SK-N-MC (cell line): ENCODE data around the gene GGNBP2.

Experiments used
- DNase-seq: peaks from one replicate; pipeline ENCODE4 v3.0.0-alpha.2; 2011; ENCODE audit warnings: low read depth, low spot score
- H3K27ac ChIP-seq: fragments of 200-600 bp; sonication (generic); 2 replicates; pipeline ENCODE4 v1.5.1; 2016; ENCODE audit warnings: mixed run types
- H3K36me3 ChIP-seq: fragments of 200-600 bp; sonication (generic); 2 replicates; pipeline ENCODE4 v1.6.1; 2017; ENCODE audit warnings: antibody characterized with exemption, low read length, mixed read lengths; ENCODE audit not compliant: insufficient read depth
- H3K4me3 ChIP-seq: fragments of 200-600 bp; sonication (generic); 2 replicates; pipeline ENCODE4 v1.5.1; 2016
- H3K9ac ChIP-seq: fragments of 200-600 bp; sonication (generic); 2 replicates; pipeline ENCODE4 v1.8.0; 2017; ENCODE audit warnings: mixed run types, mixed read lengths; ENCODE audit not compliant: insufficient read length
- H3K9me3 ChIP-seq: fragments of 200-600 bp; sonication (generic); 2 replicates; pipeline ENCODE4 v1.6.1; 2017; ENCODE audit warnings: low read depth, mild to moderate bottlenecking, antibody characterized with exemption, low read length, moderate library complexity, mixed read lengths
- EZH2 ChIP-seq: fragments of 200-600 bp; sonication (generic); IDR thresholded peaks from one replicate; pipeline ENCODE4 v1.6.1; 2017; ENCODE audit warnings: antibody characterized with exemption
- FOXP2 ChIP-seq: optimal IDR thresholded peaks from 2 replicates; pipeline ENCODE3; 2011; ENCODE audit warnings: mild to moderate bottlenecking, moderate library complexity; ENCODE audit not compliant: insufficient read depth; ENCODE audit errors: extremely low read length, control extremely low read depth
- POLR2AphosphoS5 ChIP-seq: IDR thresholded peaks from 2 replicates; pipeline ENCODE4 v1.6.1; 2012; ENCODE audit warnings: mild to moderate bottlenecking, low read depth, low read length, borderline replicate concordance

Gene GGNBP2

GRCh38 chr17:36527621-36528250 is 17.0 kb upstream of the GGNBP2 start:
- Histone ChIP-seq H3K9ac (no peak overlapping the region), H3K27ac (no peak overlapping the region), H3K36me3 (peaks cover 80% of the 10 kb centered on the region), H3K9me3 (no peaks in the 10 kb centered on the region), H3K4me3 (no peak overlapping the region)
- TF ChIP-seq POLR2AphosphoS5 (no peak), FOXP2 (no peak), EZH2 (no peak)
- no peak for DNase-seq

- Histone ChIP-seq H3K36me3 (peaks cover 84% of the 10 kb centered on the region), H3K9ac (no peak overlapping the region), H3K9me3 (no peaks in the 10 kb centered on the region), H3K27ac (no peak overlapping the region), H3K4me3 (no peak overlapping the region)
- no peak for DNase-seq
- no peak for TF ChIP-seq FOXP2
- TF ChIP-seq EZH2 = no peak
- TF ChIP-seq POLR2AphosphoS5 = no peak
These were observed 15.6 kb upstream of the GGNBP2 start for GRCh38 chr17:36529121-36529520.

- TF ChIP-seq FOXP2 (no peak), EZH2 (no peak), POLR2AphosphoS5 (no peak)
- H3K9ac ChIP-seq = no peak overlapping the region
- no peaks in the 10 kb centered on the region for H3K9me3 ChIP-seq
- peaks cover 61% of the 10 kb centered on the region for H3K36me3 ChIP-seq
- no peak overlapping the region for H3K27ac ChIP-seq
- H3K4me3 ChIP-seq = no peak overlapping the region
- no peak for DNase-seq
These were observed 12.2 kb upstream of the GGNBP2 start for GRCh38 chr17:36532435-36532975.

GRCh38 chr17:36533935-36534839 is 10.5 kb upstream of the GGNBP2 start:
- H3K27ac ChIP-seq = peak overlapping the region; percentile 93
- peak overlapping the region; percentile 97 for H3K9ac ChIP-seq
- no peaks in the 10 kb centered on the region for H3K9me3 ChIP-seq
- DNase-seq = no peak
- peak overlapping the region; percentile 98 for H3K4me3 ChIP-seq
- peaks cover 63% of the 10 kb centered on the region for H3K36me3 ChIP-seq
- TF ChIP-seq EZH2 = no peak
- no peak for TF ChIP-seq FOXP2
- no peak for TF ChIP-seq POLR2AphosphoS5

GRCh38 chr17:36534840-36535668 is 9.7 kb upstream of the GGNBP2 start, which contains the start of the genes MYO19 and PIGW:
Gene MYO19, minus strand, starts transcription at chr17:36534868. Its CDS starts 2,330 bp downstream, at chr17:36532538.
Gene PIGW, plus strand, starts transcription at chr17:36534987. Its CDS starts 2,115 bp downstream, at chr17:36537102.
- H3K36me3 ChIP-seq = peaks cover 54% of the 10 kb centered on the region
- peak within 1 kb of the TSS; percentile 98 for H3K4me3 ChIP-seq
- TF ChIP-seq FOXP2 (no peak), EZH2 (no peak), POLR2AphosphoS5 (peak; percentile 96)
- H3K9ac ChIP-seq = peak within 1 kb of the TSS; percentile 97
- H3K27ac ChIP-seq = peak within 1 kb of the TSS; percentile 93
- DNase-seq = peak; percentile 24
- H3K9me3 ChIP-seq = no peaks in the 10 kb centered on the region

GRCh38 chr17:36535669-36536081 is 9.0 kb upstream of the GGNBP2 start:
- H3K9me3 ChIP-seq = no peaks in the 10 kb centered on the region
- TF ChIP-seq POLR2AphosphoS5 = no peak
- peak overlapping the region; percentile 98 for H3K4me3 ChIP-seq
- peak overlapping the region; percentile 93 for H3K27ac ChIP-seq
- no peak for DNase-seq
- H3K36me3 ChIP-seq = peaks cover 52% of the 10 kb centered on the region
- H3K9ac ChIP-seq = peak overlapping the region; percentile 97

GRCh38 chr17:36540696-36541095 is 4.0 kb upstream of the GGNBP2 start:
- H3K27ac ChIP-seq = no peak overlapping the region
- H3K9me3 ChIP-seq = no peaks in the 10 kb centered on the region
- no peak overlapping the region for H3K4me3 ChIP-seq
- H3K9ac ChIP-seq = no peak overlapping the region
- DNase-seq = no peak
- no peak for TF ChIP-seq FOXP2
- peaks cover 24% of the 10 kb centered on the region for H3K36me3 ChIP-seq

- H3K9me3 ChIP-seq = no peaks in the 10 kb centered on the region
- no peak overlapping the region for H3K4me3 ChIP-seq
- peaks cover 32% of the 10 kb centered on the region for H3K36me3 ChIP-seq
- no peak overlapping the region for H3K27ac ChIP-seq
- H3K9ac ChIP-seq = no peak overlapping the region
- TF ChIP-seq POLR2AphosphoS5 = no peak
- no peak for TF ChIP-seq FOXP2
- TF ChIP-seq EZH2 = no peak
- DNase-seq = no peak
These were observed 2.0 kb upstream of the GGNBP2 start for GRCh38 chr17:36542755-36543154.
